K562 (cell line): ENCODE measurements around the gene ORAI3. TPM values are rescaled to one million over a fixed set of nuclear protein-coding genes. Genes with fewer than 3 reads are reported as not detected.

Experiments used
- BHLHE40 ChIP-seq: IDR thresholded peaks from 2 replicates; pipeline ENCODE4 v1.6.1; 2011; ENCODE audit warnings: low read length, improper control_type of control experiment
- CBFA2T2 ChIP-seq: fragments of 450-650 bp; conservative IDR thresholded peaks from 2 replicates; pipeline ENCODE4 v1.6.1; 2017; ENCODE audit warnings: mild to moderate bottlenecking
- E2F6 ChIP-seq, 2 experiments: IDR thresholded peaks; 2 replicates each; pipeline ENCODE4 v1.6.1; 2011; ENCODE audit warnings: borderline replicate concordance in 1 of 2, control low read depth in 1 of 2, low read depth in 1 of 2, low read length in 1 of 2, mild to moderate bottlenecking in 1 of 2, mixed read lengths in 1 of 2, moderate library complexity in 1 of 2; ENCODE audit not compliant: insufficient read depth in 1 of 2, insufficient read length in 1 of 2, poor library complexity in 1 of 2, severe bottlenecking in 1 of 2; ENCODE audit errors: extremely low read depth in 1 of 2
- HNRNPUL1 ChIP-seq: fragments of 200-400 bp; formaldehyde crosslinking; IDR thresholded peaks from 2 replicates; pipeline ENCODE4 v1.6.1; 2017; ENCODE audit warnings: low read length
- MAX ChIP-seq: sonication (generic); formaldehyde crosslinking; IDR thresholded peaks from 2 replicates; pipeline ENCODE4 v1.9.0; 2022; ENCODE audit warnings: mild to moderate bottlenecking, missing genetic modification reagents
- MXD1 ChIP-seq: fragments of 250-450 bp; sonication (Bioruptor Pico); IDR thresholded peaks from 2 replicates; pipeline ENCODE4 v1.8.0; 2021; ENCODE audit warnings: borderline replicate concordance, mild to moderate bottlenecking, moderate library complexity; ENCODE audit not compliant: poor library complexity, severe bottlenecking
- PKNOX1 ChIP-seq: fragments of 450-650 bp; IDR thresholded peaks from 2 replicates; pipeline ENCODE4 v1.6.1; 2016
- POLR2AphosphoS2 ChIP-seq: IDR thresholded peaks from 2 replicates; pipeline ENCODE4 v1.6.1; 2012; ENCODE audit warnings: low read length, improper control_type of control experiment
- SOX6 ChIP-seq: fragments of 450-650 bp; IDR thresholded peaks from 2 replicates; pipeline ENCODE4 v1.6.1; 2014; ENCODE audit warnings: mild to moderate bottlenecking
- XRCC4 ChIP-seq: IDR thresholded peaks from one replicate; pipeline ENCODE4 v1.6.1; 2011; ENCODE audit not compliant: insufficient read depth, insufficient read length; ENCODE audit errors: extremely low read depth
- ZBTB40 ChIP-seq, 2 experiments: fragments of 450-650 bp in 1 of 2; sonication (generic) in 1 of 2; formaldehyde crosslinking in 1 of 2; IDR thresholded peaks; 2 replicates each; pipeline versions ENCODE4 v1.7.1 to v1.9.0; 2016 to 2022; ENCODE audit warnings: inconsistent platforms in 1 of 2, mild to moderate bottlenecking in 1 of 2, missing genetic modification reagents in 1 of 2
- ZNF551 ChIP-seq: fragments of 250-450 bp; sonication (Bioruptor Pico); IDR thresholded peaks from 2 replicates; pipeline ENCODE4 v1.5.0; 2021; ENCODE audit warnings: mild to moderate bottlenecking, moderate library complexity
- polyA plus RNA-seq, 8 experiments: library from polyadenylated mRNA; depleted of rRNA in 4 of 8; stranded (reverse) in 5 of 8; unstranded in 3 of 8; fragments of >200 nt; fragmentation: Nextera tagmentation in 2 of 8; fragmentation: Illumina TruSeq in 1 of 8; extraction: Ambion mirVana in 2 of 8; extraction: Trizol in 1 of 8; gene quantifications; 2 replicates each; pipeline versions ENCODE4 v1.2.1 to v1.2.3, GENCODE V29; 2011 to 2014; ENCODE audit warnings: inconsistent platforms in 1 of 8, missing spikeins in 1 of 8
- total RNA-seq, 7 experiments: library from RNA; depleted of rRNA in 6 of 7; stranded (reverse); fragments of >200 nt in 6 of 7; fragmentation: Illumina TruSeq in 2 of 7; extraction: Trizol in 2 of 7; gene quantifications; 2 replicates each; pipeline versions ENCODE4 v1.2.1 to v1.2.3, GENCODE V29; 2011 to 2021; ENCODE audit warnings: low replicate concordance in 1 of 7

Gene ORAI3
- total and polyA plus RNA-seq, 9 of the 15 experiments (the other 6 are each of a cell fraction or from before 2014, with no cell fraction given): 4.9 to 23.3 (median 14.1) TPM

GRCh38 chr16:30922420-30922959, 26.4 kb upstream of the ORAI3 start (continued):
- peak; percentile 99 for TF ChIP-seq ZBTB40 (IDR thresholded peaks at IDR 0.05)
- no peak for TF ChIP-seq ZBTB40 (CRISPR knock-in tag; IDR thresholded peaks at IDR 0.05)
- no peak for TF ChIP-seq CBFA2T2
- no peak for TF ChIP-seq HNRNPUL1
- TF ChIP-seq MAX (CRISPR knock-in tag): no peak
- no peak for TF ChIP-seq XRCC4
- peak in 1 of 2 experiments; percentile 19 for TF ChIP-seq E2F6 (IDR thresholded peaks at IDR 0.05; ENCODE audit: borderline replicate concordance in 1 of 2, extremely low read depth in 1 of 2, insufficient read depth in 1 of 2, insufficient read length in 1 of 2, low read depth in 1 of 2, low read length in 1 of 2, poor library complexity in 1 of 2, severe bottlenecking in 1 of 2)
- TF ChIP-seq POLR2AphosphoS2: no peak
- peak; percentile 97 for TF ChIP-seq PKNOX1
- TF ChIP-seq MXD1 (CRISPR knock-in tag): no peak
- no peak for TF ChIP-seq BHLHE40
- no peak for TF ChIP-seq SOX6
- TF ChIP-seq ZNF551 (CRISPR knock-in tag): no peak
